ENCODE results near the gene NPBWR2. TPM values are rescaled to one million over a fixed set of nuclear protein-coding genes. Genes with fewer than 3 reads are reported as not detected.
A peak's percentile ranks its signal among the peaks of the same experiment; 100 is the strongest.

The NPBWR2 gene
- total and polyA plus RNA-seq, 9 of the 15 experiments (the other 6 are each of a cell fraction or from before 2014, with no cell fraction given): not detected

DNA sequence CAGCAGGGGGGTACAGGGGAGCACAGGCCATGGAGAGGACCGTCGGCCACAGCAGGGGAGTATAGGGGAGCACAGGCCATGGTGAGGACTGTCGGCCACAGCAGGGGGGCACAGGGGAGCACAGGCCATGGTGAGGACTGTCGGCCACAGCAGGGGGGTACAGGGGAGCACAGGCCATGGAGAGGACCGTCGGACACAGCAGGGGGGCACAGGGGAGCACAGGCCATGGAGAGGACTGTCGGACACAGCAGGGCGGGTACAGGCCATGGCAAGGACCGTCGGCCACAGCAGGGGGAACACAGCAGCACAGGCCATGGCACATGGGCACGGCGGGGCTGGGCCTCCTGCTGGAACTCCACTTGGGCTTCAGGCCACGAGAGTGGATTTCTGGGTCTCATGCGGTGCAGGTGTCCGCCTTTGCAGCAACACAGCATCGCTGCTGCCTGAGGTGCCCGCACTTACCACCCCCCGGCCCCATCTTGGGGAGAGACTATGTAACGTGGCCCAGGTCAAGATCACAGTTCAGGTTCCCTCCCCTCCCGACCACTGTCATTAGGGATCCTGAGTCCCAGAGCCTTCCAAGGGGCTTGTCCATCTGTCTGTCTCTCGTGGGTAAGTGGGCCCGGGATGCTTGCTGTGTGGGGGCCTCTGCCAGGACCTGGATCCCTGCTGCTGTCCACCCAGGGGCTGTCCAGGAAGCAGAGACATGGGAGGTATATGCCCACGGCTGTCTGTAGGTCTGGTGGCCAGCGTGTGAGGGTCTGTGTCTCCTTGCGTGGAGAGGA is 2.5 kb downstream of the NPBWR2 start:
- FAIRE-seq (no peak), DNase-seq (ENCODE audit: extremely low read depth in 1 of 4, low spot score in 3 of 4) (no peak), ATAC-seq (no peak)
- no TSS peak for BruUV-seq (replicated peaks)
- ChIA-PET CTCF (ENCODE audit: low intra/inter-chr PET ratio) (no interaction called here), POLR2A (no interaction called here)
- Histone ChIP-seq H3K9me3 (replicated peaks; ENCODE audit: control insufficient read depth, insufficient read depth, low read depth, low read length) (no peaks in the 10 kb centered on the region), H3K4me3 (no peak overlapping the region), H4K20me1 (replicated peaks; ENCODE audit: control insufficient read depth, insufficient read depth, low read length) (peaks cover 16% of the 10 kb centered on the region), H3K4me2 (ENCODE audit: insufficient read depth, low read length) (no peak overlapping the region), H3K9ac (ENCODE audit: insufficient read depth in 1 of 2, low read depth in 2 of 2, low read length in 2 of 2) (no peak overlapping the region), H3K27ac (ENCODE audit: extremely low read depth, low read depth, low read length) (no peak overlapping the region), H3K79me2 (ENCODE audit: control insufficient read depth, insufficient read depth, low read length) (no peaks in the 10 kb centered on the region), H3K27me3 (ENCODE audit: control insufficient read depth in 2 of 2, insufficient read depth in 2 of 2, low read length in 2 of 2) (peaks cover 50 to 86% of the 10 kb centered on the region in 2 experiments), H3K4me1 (replicated peaks in 1 of 2; ENCODE audit: control insufficient read depth in 2 of 2, insufficient read depth in 2 of 2, low read length in 2 of 2) (peaks cover 0 to 53% of the 10 kb centered on the region in 2 experiments; a peak in 4 of 5 replicates), H3K36me3 (ENCODE audit: control insufficient read depth, insufficient read depth, low read length) (no peaks in the 10 kb centered on the region), H3K9me1 (ENCODE audit: control insufficient read depth, insufficient read depth, low read length) (peaks cover 2% of the 10 kb centered on the region), H2AFZ (ENCODE audit: low read depth, low read length) (no peak overlapping the region)
- in situ Hi-C loops (cut with MboI) (no loop called here), intact Hi-C loops (cut with micrococcal nuclease) (no loop called here)
- WGBS (ENCODE audit: insufficient coverage, low coverage, missing lambda C conversion rate): 4% methylated on average over 21 of the region's 25 CpGs
- peak; percentile 92 for TF ChIP-seq ZNF263 (CRISPR knock-in tag; IDR thresholded peaks at IDR 0.05; ENCODE audit: borderline replicate concordance)
- no peak for TF ChIP-seq ZNF830 (CRISPR knock-in tag; IDR thresholded peaks at IDR 0.05)
- no peak for TF ChIP-seq MXI1 (IDR thresholded peaks at IDR 0.05; ENCODE audit: low read depth, low read length)

DNA sequence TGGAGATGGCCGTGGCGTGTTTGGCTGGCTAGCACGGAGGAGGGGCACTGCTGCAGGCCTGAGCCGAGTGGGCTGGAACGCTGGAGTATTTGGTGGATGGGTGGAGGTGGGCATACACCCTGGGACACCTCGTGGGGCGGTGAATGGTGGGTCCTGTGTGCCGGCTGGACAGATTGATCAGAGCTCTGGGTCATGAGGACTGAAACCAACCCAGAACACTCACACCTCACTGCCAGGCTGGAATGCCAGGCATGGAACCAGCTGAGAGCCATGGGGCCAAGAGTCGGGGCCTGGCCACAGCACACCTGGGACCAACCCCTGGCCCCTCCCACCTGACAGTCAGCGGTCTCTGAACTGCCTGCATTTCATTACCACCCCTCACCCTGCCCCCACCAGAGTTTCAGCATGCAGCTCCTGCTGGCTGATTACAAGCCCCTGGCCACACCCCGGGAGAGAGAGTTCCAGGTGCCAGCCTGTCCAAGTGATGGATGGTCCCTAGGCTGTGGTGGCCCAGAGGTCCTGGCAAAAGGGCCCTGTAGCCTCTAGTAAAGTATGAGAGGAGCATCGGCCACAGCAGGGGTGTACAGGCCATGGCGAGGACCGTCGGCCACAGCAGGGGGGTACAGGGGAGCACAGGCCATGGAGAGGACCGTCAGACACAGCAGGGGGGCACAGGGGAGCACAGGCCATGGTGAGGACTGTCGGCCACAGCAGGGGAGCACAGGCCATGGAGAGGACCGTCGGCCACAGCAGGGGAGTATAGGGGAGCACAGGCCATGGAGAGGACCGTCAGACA is 3.3 kb downstream of the NPBWR2 start:
- peaks cover 2% of the 10 kb centered on the region for H3K9me1 ChIP-seq (ENCODE audit: control insufficient read depth, insufficient read depth, low read length)
- no peak for DNase-seq (ENCODE audit: extremely low read depth in 1 of 4, low spot score in 3 of 4)
- H3K4me2 ChIP-seq (ENCODE audit: insufficient read depth, low read length): no peak overlapping the region
- H3K27ac ChIP-seq (ENCODE audit: extremely low read depth, low read depth, low read length): no peak overlapping the region
- no TSS peak for BruUV-seq (replicated peaks)
- ChIA-PET POLR2A (no interaction called here), CTCF (ENCODE audit: low intra/inter-chr PET ratio) (no interaction called here)
- H2AFZ ChIP-seq (ENCODE audit: low read depth, low read length): no peak overlapping the region
- intact Hi-C loops (cut with micrococcal nuclease): no loop called here
- no peak overlapping the region for H3K4me3 ChIP-seq
- no peak for FAIRE-seq
- peaks cover 46 to 86% of the 10 kb centered on the region in 2 experiments for H3K27me3 ChIP-seq (ENCODE audit: control insufficient read depth in 2 of 2, insufficient read depth in 2 of 2, low read length in 2 of 2)
- in situ Hi-C loops (cut with MboI): no loop called here
- H3K9me3 ChIP-seq (replicated peaks; ENCODE audit: control insufficient read depth, insufficient read depth, low read depth, low read length): no peaks in the 10 kb centered on the region
- ATAC-seq: no peak
- H4K20me1 ChIP-seq (replicated peaks; ENCODE audit: control insufficient read depth, insufficient read depth, low read length): peaks cover 16% of the 10 kb centered on the region
- no peaks in the 10 kb centered on the region for H3K79me2 ChIP-seq (ENCODE audit: control insufficient read depth, insufficient read depth, low read length)
- peaks cover 0 to 51% of the 10 kb centered on the region in 2 experiments; a peak in 4 of 5 replicates for H3K4me1 ChIP-seq (replicated peaks in 1 of 2; ENCODE audit: control insufficient read depth in 2 of 2, insufficient read depth in 2 of 2, low read length in 2 of 2)
- no peaks in the 10 kb centered on the region for H3K36me3 ChIP-seq (ENCODE audit: control insufficient read depth, insufficient read depth, low read length)
- no peak overlapping the region for H3K9ac ChIP-seq (ENCODE audit: insufficient read depth in 1 of 2, low read depth in 2 of 2, low read length in 2 of 2)
- TF ChIP-seq MEIS2 (IDR thresholded peaks at IDR 0.05; ENCODE audit: partially characterized antibody): peak; percentile 10
- TF ChIP-seq, protein P1, sequence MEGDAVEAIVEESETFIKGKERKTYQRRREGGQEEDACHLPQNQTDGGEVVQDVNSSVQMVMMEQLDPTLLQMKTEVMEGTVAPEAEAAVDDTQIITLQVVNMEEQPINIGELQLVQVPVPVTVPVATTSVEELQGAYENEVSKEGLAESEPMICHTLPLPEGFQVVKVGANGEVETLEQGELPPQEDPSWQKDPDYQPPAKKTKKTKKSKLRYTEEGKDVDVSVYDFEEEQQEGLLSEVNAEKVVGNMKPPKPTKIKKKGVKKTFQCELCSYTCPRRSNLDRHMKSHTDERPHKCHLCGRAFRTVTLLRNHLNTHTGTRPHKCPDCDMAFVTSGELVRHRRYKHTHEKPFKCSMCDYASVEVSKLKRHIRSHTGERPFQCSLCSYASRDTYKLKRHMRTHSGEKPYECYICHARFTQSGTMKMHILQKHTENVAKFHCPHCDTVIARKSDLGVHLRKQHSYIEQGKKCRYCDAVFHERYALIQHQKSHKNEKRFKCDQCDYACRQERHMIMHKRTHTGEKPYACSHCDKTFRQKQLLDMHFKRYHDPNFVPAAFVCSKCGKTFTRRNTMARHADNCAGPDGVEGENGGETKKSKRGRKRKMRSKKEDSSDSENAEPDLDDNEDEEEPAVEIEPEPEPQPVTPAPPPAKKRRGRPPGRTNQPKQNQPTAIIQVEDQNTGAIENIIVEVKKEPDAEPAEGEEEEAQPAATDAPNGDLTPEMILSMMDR (IDR thresholded peaks at IDR 0.05 in 2 of 3, conservative IDR thresholded peaks at IDR 0.05 in 1 of 3; ENCODE audit: insufficient read depth in 2 of 3, low read depth in 1 of 3, low read length in 3 of 3): no peak
- whole genome bisulfite sequencing (ENCODE audit: insufficient coverage, low coverage, missing lambda C conversion rate): 2% methylated on average over 19 of the region's 20 CpGs
